CD4-positive, alpha-beta T cell treated with Interleukin-15 for 1 hour (primary cell): ENCODE results near the gene TTLL6.
A peak's percentile ranks its signal among the peaks of the same experiment; 100 is the strongest.

ENCODE experiments used
- DNase-seq: peaks from one replicate; pipeline ENCODE4 v3.0.0-alpha.2; 2020

The TTLL6 gene

DNA sequence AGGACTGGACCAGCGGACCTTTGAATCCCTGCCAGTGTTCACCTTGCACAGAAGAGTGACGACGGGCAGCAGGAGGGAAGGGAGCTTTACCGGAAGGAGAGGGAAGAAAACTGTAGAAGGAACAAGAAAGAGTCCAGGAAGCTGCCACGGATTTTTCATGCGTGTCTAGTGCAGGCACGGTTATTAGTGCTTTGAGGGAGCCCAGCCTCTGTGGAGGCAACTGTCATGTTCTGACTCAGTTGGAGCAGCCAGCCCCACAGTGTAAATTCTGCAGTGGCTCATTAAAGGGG lies 82.0 kb downstream of the TTLL6 start:
- DNase-seq = no peak

DNA sequence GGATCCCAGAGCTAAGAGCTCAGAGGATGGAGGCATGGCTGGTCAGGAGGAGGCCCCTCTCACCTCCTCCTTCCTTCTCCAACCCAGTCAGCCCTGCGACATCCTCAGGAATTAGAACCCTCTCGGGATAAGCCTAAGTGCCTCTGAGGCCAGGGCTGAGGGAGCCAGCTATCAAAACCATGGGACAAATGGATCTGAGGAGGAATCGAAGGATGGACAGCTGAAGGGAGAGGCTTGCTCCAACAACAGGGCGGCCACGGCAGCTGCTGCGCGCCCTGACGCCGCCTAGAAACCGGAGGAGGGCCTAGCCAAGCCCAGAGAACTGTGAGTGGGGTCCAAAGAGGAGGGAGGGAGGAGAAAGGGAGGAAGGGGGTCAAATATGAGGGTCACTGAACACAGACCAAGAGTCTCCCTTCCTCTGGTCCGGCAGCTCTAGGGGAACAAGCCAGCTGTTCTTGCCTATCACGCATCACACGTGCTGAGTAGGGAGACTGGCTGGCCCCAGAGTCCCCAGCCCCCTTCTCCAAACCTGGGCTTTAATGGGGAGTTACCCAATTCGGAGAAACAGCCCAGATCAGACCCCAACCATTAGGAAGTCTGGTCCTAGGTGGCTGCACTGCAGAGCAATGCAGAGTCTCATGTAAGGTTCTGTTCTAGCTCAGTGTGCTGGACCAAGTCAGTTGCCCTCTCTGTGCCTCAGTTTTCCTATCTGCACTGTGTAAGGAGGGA lies 82.5 kb downstream of the TTLL6 start:
- no peak for DNase-seq

DNA sequence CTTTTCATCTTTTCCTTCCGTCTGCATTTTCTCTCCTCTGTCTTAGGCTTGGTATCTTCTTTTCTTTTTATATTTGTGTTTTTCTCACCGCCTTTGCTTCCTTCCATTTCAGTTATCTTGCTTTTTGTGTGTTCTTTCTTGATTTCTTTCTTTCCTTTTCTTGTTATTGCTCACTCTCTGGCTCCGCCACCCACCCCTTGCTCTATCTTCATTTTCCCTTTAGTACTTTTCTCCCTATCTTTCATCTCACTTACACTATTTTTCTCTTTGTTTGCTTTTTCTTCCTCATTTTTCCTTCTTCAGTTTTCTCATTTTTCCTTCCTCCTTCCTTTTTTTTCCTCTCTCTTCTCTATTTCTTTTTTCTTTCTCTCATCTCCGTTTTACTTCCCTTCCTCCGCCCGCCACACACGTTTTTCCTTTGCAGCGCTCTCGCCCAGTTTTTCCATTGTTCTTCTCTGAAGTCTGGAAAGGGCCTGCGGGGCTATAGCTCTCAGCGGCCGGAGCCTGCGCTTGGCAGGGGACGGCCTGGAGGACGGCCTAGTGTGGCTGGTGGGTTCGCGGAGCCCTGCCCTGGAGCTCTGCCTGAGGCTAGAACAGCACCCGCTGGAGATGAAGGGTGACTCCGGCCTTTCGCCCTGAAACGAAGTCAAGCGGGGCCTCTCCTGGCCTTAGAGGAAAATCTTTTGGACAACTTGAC lies 83.2 kb downstream of the TTLL6 start:
- DNase-seq = no peak

DNA sequence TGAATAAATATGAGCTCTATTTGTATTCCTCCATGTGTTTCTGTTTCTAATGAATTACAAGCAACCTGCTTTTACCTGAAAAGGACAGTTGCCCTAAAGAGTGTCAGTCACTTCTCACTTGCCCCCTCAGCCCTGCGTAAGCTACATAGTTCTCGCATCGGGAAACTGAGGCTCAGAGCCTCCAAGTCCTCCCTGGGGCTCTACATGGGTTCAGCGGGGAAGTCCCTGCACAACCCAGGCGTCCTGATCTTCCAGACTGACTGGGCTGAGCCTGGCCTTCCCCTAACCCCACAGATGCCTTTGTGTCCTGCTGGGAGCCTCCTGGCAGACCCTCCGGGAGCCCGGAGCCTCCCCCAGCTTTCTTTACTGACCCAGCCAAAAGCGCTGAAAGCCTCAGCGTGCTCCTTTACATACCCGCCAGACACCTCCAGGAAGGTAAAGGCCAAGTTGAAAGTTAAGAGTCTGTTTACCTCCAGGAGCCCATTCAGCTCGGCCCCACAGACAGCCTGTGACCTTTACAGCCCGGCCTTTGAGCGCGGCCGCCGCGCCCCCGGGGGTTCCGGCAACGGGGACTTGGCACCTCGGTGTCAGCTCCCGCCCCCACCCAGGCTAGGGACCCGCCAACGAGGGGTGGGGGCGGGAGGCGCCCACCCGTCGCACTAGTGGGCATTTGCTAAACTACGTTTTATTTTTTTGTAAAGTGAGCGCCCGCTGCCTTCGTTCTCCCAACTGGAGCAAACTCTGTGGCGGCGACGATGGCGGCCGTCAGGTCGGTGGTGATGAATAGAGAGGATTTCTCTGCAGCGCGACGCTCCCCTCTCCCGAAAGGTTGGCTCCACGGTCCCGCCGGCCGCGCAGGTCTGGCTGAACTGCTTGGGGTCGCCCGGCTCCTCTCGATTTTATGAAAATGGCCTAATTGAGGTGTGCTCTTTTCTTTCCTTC lies 84.1 kb downstream of the TTLL6 start:
- no peak for DNase-seq

DNA sequence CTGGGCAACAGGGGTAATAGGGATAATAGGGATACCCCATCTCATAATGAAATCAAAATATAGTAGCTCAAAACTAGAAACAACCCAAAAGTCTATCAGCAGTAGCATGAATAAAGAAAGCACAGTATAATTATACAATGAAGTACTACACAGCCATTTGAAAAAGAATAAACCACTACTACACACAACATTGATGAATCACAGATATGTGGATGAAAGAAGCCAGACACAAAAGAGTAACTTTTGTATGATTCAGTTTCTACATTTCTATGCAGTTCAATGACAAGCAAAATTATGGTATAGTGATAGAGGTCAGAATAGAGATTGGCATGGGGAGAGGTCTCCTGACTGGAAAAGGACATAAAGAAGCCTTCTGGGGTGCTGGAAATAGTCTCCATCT lies 85.7 kb downstream of the TTLL6 start:
- DNase-seq = no peak

DNA sequence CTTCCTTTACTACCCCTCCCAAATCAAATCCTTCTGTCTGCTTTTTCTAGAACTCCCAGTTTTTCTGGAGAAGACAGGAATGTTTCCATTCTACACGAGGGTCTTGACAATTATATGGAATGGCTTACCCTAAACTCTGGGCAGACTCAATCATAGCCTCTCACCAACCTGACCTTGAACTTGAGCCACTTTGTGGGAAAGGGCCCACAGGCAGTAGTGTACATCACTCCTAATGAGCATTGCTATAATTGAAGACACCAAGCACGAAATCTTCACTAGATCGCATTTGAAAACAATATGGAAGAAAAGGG lies 86.8 kb downstream of the TTLL6 start:
- no peak for DNase-seq

DNA sequence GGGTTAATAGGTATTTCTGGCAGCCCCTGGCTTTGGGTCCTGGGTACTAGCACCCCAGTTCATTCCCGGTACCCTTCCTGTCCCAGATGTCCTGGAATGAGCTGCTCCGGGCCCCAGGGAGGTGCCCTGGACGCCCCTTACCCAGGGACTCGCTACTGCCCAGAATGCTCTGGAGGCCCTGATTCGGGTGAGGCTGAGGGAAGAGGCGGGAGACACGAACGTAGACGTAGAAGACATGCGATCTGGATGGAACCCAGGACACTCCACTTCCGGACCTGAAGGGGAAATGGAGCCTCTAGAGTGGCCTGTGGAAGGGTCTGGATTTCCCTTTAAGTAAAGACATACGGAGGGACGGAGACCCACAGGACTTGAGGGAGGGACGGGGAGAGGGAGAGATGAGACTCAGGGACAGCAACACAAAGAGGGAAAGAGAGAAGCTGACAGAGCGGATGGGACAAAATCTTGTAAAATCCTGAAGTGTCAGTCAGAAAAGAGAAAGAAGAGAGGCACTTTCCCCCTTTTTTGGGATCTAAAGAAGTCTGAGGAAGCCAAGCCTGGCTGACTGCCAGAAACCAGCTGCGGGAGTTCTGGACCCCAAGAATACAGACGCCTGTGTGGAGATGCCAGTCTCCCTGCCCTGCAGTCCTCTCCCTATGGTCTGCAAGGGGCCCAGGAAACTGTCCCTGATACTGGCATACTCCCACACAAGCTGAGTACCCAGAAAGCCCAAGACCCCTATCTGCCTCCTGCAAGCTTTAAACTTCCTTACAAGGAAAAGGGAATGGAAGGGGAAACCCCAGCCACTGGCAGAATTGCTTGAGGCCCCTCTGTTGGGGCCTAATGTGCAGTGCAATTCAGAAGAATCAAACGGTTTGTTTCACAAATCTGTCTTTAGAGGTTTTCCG lies 87.4 kb downstream of the TTLL6 start:
- no peak for DNase-seq

DNA sequence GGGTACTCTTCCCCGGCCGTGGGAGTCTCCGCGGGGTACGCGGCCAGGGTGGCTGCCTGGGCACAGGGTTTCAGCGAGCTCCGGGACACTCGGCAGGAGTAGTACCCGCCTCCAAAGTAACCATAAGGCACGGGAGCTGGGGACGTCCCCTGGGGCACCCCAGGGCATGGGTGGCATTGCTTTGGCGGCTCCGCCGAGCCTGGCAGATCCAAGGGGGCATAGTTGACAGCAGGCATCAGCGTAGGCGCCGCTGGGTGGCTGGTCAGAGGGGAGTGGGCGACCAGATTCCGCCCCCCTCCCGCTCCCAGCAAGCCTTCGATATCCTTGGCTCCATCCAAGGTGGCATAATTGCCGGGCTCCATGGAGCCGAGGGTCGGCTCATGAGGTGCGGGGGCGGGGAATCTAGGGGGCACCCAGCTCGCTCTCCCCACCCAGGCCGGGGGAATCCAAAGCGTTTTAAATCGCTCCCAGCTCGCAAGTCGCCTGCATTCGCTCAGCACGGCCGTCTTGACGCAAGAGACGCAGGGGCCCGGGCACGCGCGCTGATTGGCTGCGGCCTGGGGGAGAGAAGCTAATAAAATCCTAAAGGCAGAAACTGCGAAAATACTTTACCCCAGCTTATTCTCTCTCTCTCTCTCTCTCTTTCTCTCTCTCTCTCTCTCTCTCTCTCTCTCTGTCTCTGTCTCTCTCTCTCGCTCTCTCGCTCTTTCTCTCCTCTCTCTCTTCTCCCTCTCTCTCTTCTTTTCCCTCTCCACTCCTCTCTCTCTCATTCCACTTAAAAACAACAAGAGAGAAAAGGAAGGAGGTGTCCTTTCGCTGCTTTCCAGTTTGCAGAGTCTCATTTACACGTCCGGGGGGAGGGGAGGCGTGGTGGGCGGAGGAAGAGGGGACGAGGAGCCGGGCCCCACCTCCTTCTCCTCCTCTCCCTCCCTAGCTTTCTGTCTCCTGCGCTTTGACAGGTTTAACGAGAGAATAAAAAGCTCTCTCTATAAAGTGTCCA lies 88.5 kb downstream of the TTLL6 start, which contains the start of gene HOXB13:
Gene HOXB13, minus strand, starts transcription at position 519 of the 1,000 bp plus-strand sequence. Its CDS starts 157 bp downstream, at position 362.
- DNase-seq = peak; percentile 33

DNA sequence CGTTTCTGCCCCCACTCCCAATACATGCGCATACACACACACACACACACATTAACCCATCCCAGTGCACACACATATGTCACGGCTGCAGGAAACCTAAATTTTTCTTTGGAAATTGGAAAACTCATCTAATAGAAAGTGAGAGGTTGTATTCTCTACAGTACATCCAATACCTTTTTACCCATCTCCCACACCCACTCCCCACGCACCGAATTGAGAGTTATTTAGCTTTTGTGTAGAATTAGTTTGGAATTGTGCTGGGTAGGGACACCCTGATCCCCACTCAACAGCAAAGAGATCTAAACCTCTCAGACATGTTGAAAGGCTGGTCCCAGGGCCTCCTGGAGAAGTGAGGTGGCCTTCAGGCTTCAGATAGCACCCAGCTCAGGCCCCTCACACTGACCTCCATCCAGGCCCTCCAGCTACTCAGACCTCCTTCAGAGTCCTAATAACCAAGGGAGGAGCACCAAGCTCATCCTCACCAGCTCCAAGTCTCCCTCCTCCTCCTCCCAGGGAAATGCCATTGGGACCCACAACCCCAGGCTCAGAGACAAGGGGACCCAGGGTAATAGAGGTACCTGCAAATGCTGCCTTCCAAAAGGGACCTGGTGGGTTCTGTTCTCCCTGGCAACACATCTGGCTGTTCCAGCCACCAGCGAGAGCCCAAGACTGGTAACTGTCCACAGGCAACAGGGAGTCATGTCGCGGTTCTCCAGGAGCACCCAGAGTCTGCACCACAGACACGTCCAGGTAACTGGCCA lies 89.4 kb downstream of the TTLL6 start:
- no peak for DNase-seq

DNA sequence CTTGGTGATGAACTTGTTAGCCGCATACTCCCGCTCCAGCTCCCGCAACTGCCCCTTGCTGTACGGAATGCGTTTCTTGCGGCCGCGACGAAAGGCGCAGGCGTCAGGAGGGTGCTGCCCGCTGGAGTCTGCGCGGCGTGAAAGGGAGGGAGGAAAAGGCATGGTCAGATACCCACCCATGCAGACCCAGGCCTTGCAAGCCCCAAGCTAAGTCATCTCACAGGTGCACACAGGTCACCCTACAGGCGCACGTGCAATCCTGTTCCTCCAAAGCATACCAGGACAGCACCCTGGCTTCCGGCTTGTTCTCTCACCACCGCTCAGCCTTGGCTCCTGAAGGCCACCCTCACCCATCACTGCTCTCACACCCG lies 90.1 kb downstream of the TTLL6 start:
- DNase-seq = no peak

DNA sequence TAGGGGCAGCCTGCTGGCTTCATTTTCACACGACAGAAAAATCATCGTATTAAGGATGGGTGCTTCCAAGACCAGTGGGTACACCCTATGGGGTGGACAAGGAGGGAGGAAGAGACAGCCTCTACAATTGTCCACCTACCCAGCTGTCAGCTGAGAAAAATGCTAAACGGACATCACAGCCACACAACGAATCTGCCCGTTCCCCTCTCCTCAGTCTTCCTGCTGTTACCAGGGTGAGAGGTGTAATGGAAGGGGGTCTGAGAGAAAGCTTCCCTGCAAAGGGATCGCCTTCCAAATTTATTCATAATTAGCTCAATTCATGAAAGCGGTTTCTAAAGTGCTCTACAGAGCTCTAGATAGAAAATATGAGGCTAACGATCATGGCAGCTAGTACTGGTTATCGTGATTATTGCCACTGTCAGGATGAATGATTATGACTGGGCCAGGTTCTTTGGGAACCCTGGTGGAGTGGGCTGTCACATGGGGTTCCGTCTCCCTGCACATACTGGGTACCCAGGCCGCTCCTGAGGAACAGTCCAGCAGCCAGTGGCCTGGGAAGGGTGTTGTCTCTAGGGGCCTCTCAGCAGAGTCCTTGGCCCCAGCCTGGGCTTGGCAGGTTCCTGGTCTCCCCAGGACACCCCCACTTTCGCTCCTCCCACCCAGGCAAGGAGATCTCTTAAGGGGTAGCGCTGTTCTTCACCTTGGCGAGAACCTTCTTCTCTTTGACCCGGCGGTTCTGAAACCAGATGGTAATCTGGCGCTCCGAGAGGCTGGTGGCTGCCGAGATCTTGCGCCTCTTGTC lies 90.7 kb downstream of the TTLL6 start:
- DNase-seq = no peak

DNA sequence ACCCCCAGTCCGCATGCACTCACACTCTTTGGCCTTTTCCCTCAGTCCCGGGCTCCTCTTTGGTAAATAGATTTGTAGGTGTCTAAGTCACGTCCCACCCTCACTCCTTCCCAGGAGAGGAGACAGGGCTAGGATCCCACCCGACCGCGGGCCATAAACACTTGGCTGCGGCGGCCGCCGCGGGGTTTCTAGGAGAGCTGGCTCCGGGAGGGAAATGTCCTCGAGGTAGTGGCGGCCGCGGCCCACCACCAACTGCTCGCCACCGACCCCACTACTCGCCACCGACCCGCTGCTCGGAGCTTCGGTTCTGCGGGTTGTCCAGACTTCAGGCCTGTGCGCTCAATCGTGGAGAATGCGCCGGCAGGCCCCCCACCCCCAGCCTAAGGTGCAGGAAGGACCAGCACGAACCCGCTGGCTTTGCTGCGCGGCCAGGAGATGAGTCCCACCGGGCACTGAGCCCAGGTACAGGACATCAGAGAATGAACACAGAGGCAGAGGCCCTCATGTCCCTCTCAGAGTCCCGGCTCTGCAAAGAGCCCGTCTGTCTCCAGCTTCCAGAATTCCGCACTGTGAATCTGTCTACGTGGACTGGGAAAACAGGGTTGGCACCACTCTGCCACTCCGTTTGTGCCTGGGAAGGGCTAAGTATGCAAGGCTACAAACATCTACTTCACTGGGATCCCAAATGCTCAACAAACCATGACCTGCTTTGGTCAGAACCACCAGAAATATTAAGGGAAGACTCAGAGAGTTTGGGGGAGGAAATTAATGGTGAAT lies 91.6 kb downstream of the TTLL6 start:
- no peak for DNase-seq

DNA sequence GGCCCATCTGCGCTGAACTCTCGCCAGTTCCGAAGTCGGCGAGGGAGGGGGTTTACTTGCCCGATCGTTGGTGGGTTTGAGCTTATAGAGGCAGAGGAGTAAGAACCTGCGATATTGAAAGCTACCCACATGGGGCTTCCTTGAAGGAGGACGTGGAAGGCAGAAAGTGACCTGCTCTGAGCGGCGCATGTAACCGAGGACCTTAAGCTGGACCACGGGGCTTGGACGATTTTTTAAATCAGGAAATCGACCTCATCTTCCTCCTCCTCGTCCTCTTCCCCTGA lies 92.1 kb downstream of the TTLL6 start:
- no peak for DNase-seq

DNA sequence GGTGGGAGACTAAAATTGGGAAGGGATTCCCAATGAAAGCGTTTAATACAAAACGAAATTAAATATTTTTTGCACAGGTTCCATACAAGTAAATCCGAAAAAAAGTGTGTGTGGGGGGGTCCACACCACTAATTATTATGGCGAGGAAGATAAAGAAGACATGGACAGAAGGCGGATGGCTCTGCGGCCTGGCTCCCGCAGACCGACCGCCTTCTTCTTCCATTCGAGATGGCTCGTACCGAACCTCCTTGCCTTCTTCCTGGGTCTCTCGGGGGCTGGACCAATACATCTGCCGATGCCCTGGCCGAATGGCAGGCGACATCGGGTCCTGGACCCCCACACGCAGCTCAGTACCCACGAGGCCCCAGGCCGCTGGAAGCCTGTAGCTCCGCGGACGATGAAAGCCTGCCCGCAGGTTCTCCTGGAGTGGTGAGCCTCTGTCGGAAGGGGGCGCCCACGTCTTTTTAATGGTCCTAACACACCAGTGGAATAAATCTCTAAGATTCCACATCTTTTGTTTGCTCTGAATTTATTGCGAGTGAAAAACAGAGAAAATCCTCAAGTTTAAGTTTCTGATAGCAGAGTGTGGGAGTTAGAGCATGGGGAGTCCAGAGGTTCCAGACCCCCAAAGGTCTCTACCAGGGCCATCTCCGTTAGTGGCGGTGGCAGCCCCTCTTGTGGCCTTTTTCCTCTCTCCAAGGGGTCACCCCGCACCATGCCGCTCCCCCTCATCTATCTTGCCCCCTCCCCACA lies 92.6 kb downstream of the TTLL6 start:
- peak; percentile 64 for DNase-seq

DNA sequence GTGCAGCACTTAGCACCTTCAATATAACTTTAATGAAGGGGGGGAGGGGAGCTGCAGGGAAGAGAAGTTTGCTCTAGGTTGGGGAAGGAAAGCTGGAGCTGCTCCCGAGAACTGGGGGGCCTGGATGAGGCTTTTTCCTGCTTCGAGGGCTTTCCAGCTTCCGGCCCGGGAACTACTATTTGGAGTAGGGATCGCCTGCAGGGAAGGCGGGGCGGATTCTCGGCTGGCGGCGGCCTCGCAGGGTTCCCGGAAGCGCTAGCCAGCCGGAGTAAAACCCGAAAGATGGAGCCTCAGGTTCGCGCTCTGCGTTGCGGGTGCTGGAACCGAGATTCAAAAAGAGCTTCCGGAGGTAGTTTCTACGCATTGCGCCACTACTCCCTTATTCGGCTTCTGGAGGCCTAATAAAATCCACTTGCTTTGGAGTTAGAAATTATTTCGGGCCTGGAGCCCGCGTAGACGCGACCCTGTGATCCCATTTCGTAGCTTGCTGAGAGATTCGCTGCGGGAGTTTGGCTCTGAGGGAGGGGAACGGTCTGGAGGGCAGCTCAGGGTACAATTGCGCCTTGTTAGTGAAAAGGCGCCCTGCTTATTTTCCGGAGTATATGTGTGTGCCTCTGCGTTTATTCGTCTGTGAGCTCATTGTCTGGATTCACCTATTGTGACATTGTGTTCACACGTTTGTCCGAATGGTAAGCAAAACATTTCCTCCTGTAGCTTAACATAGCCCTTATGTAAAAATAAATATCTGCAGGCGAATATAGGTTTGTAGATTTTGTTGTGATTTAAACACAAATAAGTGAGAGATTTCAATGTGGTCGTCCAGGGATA lies 93.4 kb downstream of the TTLL6 start:
- no peak for DNase-seq

DNA sequence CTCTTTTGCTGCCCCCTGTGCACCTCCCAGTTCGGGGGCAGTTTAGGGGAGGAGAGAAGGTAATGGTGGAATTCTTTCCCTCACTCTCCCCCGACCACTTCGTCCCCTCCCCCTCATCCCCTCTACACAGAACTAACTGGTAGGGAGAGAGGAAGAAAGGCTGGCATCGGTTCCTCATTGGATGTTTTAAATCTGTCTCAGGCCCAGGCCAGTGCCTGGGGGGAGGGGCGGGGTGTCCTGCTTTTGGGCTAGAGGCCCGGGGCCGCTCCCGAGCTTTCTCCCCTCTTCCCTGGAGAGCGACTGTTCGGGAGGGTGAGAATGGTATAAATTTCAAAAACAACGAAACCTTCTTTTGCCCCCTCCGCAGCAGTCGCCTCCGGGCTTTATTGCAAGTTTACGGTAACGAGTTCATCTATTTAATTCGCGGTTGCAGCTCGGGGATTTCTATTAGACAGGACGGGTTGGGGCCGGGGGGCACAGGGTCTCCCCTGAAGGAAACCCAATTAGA lies 94.1 kb downstream of the TTLL6 start, which contains the start of gene PRAC2:
Gene PRAC2, plus strand, starts transcription at position 271 of the 508 bp plus-strand sequence. CDS start 1,226 bp downstream, outside the sequence.
- no peak for DNase-seq
